Transverse colon (tissue), 4 donors: ENCODE measurements around the gene SMAD2. TPM values are rescaled to one million over a fixed set of nuclear protein-coding genes. Genes with fewer than 3 reads are reported as not detected.
"Not testable (repeated sequence)": the region's sequence is repeated elsewhere in the genome, so short reads cannot be mapped to it uniquely, and the experiment has no call there.

ENCODE experiments used
- DNase-seq: peaks from one replicate; pipeline ENCODE4 v3.0.0-alpha.2; 2019
- H3K27ac ChIP-seq, 4 donors: fragments of 200-600 bp; sonication (generic); 2 replicates each; pipeline ENCODE4 v1.5.1; 2016 to 2018; ENCODE audit warnings: inconsistent platforms in 4 of 4
- H3K27me3 ChIP-seq: fragments of 200-600 bp; sonication (generic); 2 replicates; pipeline ENCODE4 v1.5.1; 2017; ENCODE audit warnings: inconsistent platforms
- H3K36me3 ChIP-seq, 4 donors: fragments of 200-600 bp; sonication (generic); 2 replicates each; pipeline ENCODE4 v1.5.1; 2017 to 2019; ENCODE audit warnings: inconsistent platforms in 4 of 4
- H3K4me1 ChIP-seq, 4 donors: fragments of 200-600 bp; sonication (generic); 2 replicates each; pipeline ENCODE4 v1.5.1; 2017 to 2020; ENCODE audit warnings: inconsistent platforms in 4 of 4
- H3K4me3 ChIP-seq, 4 donors: fragments of 200-600 bp; sonication (generic); 1 replicate in 1 of 4; 2 replicates in 3 of 4; pipeline versions ENCODE4 v1.5.1 to v1.6.1; 2017 to 2019; ENCODE audit warnings: inconsistent platforms in 4 of 4
- H3K9me3 ChIP-seq, 2 donors: fragments of 200-600 bp; sonication (generic); 2 replicates each; pipeline ENCODE4 v1.5.1; 2017 to 2019; ENCODE audit warnings: inconsistent platforms in 2 of 2
- EP300 ChIP-seq: sonication (generic); formaldehyde crosslinking; IDR thresholded peaks from one replicate; pipeline ENCODE4 v1.6.1; 2017; ENCODE audit warnings: antibody characterized with exemption, low read depth
- POLR2A ChIP-seq: fragments of 450-650 bp; IDR thresholded peaks from one replicate; pipeline ENCODE4 v1.6.1; 2016; ENCODE audit warnings: antibody characterized with exemption, mild to moderate bottlenecking, moderate library complexity
- POLR2AphosphoS5 ChIP-seq, 3 donors: sonication (generic); formaldehyde crosslinking; IDR thresholded peaks; one replicate each; pipeline ENCODE4 v1.6.1; 2016; ENCODE audit warnings: antibody characterized with exemption in 3 of 3
- WGBS, 2 donors: methylation state at CpG; one replicate each; pipeline ENCODE4 v1.1.5; 2018; ENCODE audit warnings: low coverage in 1 of 2; 5-methylcytosine and 5-hydroxymethylcytosine counted together
- in situ Hi-C, 4 donors: fragments of 200-750 bp; cut with MboI; loops; one replicate each; pipeline versions ENCODE4 v1.15.0 to v1.15.1; 2017; ENCODE audit warnings: low sequenced_read_pairs in 3 of 4, low pct_ligation_motif_present in 1 of 4, low pct_unique_long_range_greater_than_20kb in 1 of 4
- intact Hi-C: fragments of 100-400 bp; cut with DNase I; formaldehyde crosslinking; loops from one replicate; pipeline ENCODE4 v1.15.1; 2023; ENCODE audit warnings: low total_unique reads
- total RNA-seq, 4 donors: library from RNA; depleted of rRNA; stranded (reverse); fragments of >200 nt; gene quantifications; one replicate each; pipeline ENCODE4 v1.1.0, GENCODE V29; 2016
- TF ChIP-seq, protein P1 (sequence below), 5 experiments: fragments of 200-600 bp in 3 of 5; fragments of 450-650 bp in 2 of 5; sonication (generic) in 3 of 5; IDR thresholded peaks; 1 replicate in 2 of 5; 2 replicates in 3 of 5; pipeline ENCODE4 v1.5.1; 2016 to 2017; ENCODE audit warnings: antibody characterized with exemption in 5 of 5, inconsistent platforms in 3 of 5, mild to moderate bottlenecking in 2 of 5, moderate library complexity in 1 of 5

Gene SMAD2
- total RNA-seq, 4 donors from 2014 or later = 17.9 to 68.8 (median 43.9) TPM

DNA sequence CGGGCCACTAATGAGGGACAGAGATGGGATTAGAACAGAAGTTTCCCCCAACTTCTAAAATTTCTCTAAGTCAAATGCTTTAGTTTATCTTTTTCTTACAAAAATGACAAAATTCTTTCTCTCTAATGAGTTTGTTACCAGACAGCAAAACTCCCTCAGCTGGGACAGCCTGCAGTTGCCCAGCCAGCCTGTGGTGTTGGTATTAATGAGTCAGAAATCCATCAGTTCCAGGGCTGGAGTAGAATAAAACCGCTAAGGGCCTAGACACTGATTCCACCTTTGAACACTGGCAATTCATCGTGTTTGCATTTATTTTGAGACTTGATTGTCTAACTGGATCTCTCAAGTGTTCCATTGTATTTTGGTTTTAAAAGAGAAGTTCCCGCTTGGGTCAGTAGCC lies 38.3 kb upstream of the SMAD2 start:
- Histone ChIP-seq H3K4me1 (no peaks in the 10 kb centered on the region), H3K27ac (no peak overlapping the region), H3K9me3 (no peaks in the 10 kb centered on the region), H3K27me3 (peaks cover 6% of the 10 kb centered on the region), H3K4me3 (no peak overlapping the region), H3K36me3 (no peaks in the 10 kb centered on the region)
- WGBS, 2 donors = 82 to 86% methylated on average over 2 to 4 of the region's 4 CpGs
- DNase-seq = no peak
- intact Hi-C loops (no loop called here), in situ Hi-C loops (no loop called here)
- TF ChIP-seq POLR2A (no peak), POLR2AphosphoS5 (IDR thresholded peaks at IDR 0.05) (no peak)
- TF ChIP-seq, protein P1, sequence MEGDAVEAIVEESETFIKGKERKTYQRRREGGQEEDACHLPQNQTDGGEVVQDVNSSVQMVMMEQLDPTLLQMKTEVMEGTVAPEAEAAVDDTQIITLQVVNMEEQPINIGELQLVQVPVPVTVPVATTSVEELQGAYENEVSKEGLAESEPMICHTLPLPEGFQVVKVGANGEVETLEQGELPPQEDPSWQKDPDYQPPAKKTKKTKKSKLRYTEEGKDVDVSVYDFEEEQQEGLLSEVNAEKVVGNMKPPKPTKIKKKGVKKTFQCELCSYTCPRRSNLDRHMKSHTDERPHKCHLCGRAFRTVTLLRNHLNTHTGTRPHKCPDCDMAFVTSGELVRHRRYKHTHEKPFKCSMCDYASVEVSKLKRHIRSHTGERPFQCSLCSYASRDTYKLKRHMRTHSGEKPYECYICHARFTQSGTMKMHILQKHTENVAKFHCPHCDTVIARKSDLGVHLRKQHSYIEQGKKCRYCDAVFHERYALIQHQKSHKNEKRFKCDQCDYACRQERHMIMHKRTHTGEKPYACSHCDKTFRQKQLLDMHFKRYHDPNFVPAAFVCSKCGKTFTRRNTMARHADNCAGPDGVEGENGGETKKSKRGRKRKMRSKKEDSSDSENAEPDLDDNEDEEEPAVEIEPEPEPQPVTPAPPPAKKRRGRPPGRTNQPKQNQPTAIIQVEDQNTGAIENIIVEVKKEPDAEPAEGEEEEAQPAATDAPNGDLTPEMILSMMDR (IDR thresholded peaks at IDR 0.05) = no peak

DNA sequence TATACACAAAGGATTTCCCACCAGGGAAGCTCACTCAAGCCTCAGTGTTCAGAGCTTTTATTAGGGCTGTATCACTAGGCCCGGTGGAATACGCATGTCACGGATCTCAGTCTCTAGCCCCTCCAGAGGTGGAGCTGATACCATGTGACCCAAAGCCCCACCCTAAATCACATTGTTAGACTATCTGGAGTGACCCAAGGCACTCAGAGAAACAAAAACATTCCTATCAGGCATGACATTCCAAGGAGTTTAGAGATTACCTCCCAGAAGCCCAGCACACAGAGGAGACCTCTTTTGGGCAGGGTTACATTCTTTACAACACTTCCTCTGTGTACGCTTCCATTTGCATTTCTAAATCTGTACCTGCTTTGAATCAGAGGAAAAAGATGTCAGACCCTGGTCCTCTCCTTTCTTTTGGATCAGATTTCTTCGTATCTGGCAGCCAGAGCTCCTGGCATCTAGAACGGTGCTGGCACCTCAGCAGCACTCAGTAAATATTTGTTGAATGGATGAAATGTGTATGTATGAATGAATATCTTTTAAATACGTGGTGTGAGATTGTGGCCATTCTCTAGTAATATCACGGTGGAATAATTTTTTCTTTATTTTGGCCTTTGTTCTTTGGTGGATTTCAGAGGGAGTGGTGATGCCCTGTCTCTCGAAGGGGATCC lies 37.7 kb upstream of the SMAD2 start:
- intact Hi-C loops (no loop called here), in situ Hi-C loops (no loop called here)
- DNase-seq = no peak
- peaks cover 4% of the 10 kb centered on the region for H3K27me3 ChIP-seq
- no peaks in the 10 kb centered on the region for H3K4me1 ChIP-seq
- H3K27ac ChIP-seq = no peak overlapping the region
- TF ChIP-seq POLR2AphosphoS5 (IDR thresholded peaks at IDR 0.05) (no peak), POLR2A (no peak), EP300 (no peak)
- TF ChIP-seq, protein P1 (IDR thresholded peaks at IDR 0.05) = no peak
- no peaks in the 10 kb centered on the region for H3K9me3 ChIP-seq
- WGBS, 2 donors = 76 to 77% methylated on average over 4 to 9 of the region's 9 CpGs
- no peaks in the 10 kb centered on the region for H3K36me3 ChIP-seq
- H3K4me3 ChIP-seq = no peak overlapping the region

DNA sequence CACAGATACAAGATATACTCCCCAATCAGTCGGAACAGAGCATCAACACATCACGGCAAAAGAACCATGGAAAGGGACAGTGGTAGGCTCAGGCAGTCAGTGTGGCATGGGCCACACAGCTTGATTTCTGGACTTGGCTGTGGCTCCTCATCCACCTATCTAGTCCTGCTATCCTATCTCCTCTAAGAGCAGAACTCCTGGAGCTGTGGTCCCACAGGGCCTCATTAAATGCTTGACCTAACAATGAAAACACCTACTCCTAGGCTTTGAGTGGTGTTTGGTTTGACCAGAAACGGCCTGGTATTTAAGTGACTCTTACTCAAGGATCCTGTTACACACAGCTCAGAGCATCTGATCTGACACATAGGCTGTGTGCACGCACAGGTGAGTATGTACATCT lies 33.6 kb upstream of the SMAD2 start:
- intact Hi-C loops (no loop called here), in situ Hi-C loops (no loop called here)
- no peak overlapping the region for H3K27ac ChIP-seq
- DNase-seq = no peak
- no peaks in the 10 kb centered on the region for H3K27me3 ChIP-seq
- WGBS, 2 donors = 83 to 100% methylated on average over 2 to 4 of the region's 4 CpGs
- TF ChIP-seq EP300 (no peak), POLR2A (no peak), POLR2AphosphoS5 (IDR thresholded peaks at IDR 0.05) (no peak)
- TF ChIP-seq, protein P1 (IDR thresholded peaks at IDR 0.05) = no peak
- H3K36me3 ChIP-seq = no peaks in the 10 kb centered on the region
- H3K4me1 ChIP-seq = no peaks in the 10 kb centered on the region
- no peak overlapping the region for H3K4me3 ChIP-seq
- peaks cover 14 to 19% of the 10 kb centered on the region in 2 donors for H3K9me3 ChIP-seq

DNA sequence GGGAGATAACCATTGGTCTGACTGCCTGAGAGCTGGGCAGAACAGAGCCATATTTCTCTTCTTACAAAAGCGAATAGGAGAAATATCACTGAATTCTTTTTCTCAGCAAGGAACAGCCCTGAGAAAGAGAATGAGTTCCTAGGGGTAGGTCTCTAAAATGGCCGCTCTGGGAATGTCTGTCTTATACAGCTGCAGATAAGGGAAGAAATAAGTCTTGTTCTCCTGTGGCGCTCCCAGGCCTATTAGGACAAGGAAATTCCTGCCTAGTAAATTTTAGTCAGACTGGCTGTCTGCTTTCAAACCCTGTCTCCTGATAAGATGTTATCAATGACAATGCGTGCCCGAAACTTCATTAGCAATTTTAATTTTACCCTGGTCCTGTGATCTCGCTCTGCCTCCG lies 30.5 kb upstream of the SMAD2 start:
- H3K4me1 ChIP-seq, in situ Hi-C loops, intact Hi-C loops, H3K27ac ChIP-seq, H3K36me3 ChIP-seq, H3K27me3 ChIP-seq, H3K4me3 ChIP-seq, DNase-seq: not testable (repeated sequence)
- H3K9me3 ChIP-seq = peaks cover 14 to 19% of the 10 kb centered on the region in 2 donors
- WGBS, 2 donors = 93 to 95% methylated on average over 7 of the region's 7 CpGs

GRCh38 chr18:47953471-47953931 lies 23.0 kb upstream of the SMAD2 start:
- no peaks in the 10 kb centered on the region for H3K36me3 ChIP-seq
- in situ Hi-C loops (no loop called here), intact Hi-C loops (no loop called here)
- DNase-seq = peak; percentile 17
- H3K4me3 ChIP-seq = no peak overlapping the region
- H3K27me3 ChIP-seq = no peaks in the 10 kb centered on the region
- H3K27ac ChIP-seq = no peak overlapping the region
- TF ChIP-seq, protein P1 (IDR thresholded peaks at IDR 0.05) = no peak
- TF ChIP-seq POLR2A = no peak
- WGBS, 2 donors = 45% methylated on average over 6 of the region's 6 CpGs; no CpG with 5 or more reads in 1 of the 2 donors
- no peaks in the 10 kb centered on the region for H3K4me1 ChIP-seq
- no peaks in the 10 kb centered on the region for H3K9me3 ChIP-seq
